Activated CD4-positive, alpha-beta memory T cell treated with anti-CD3 and anti-CD28 coated beads for 36 hours (primary cell): ENCODE results near the gene DRD1. TPM values are rescaled to one million over a fixed set of nuclear protein-coding genes. Genes with fewer than 3 reads are reported as not detected.
A peak's percentile ranks its signal among the peaks of the same experiment; 100 is the strongest.

Source experiments
- CTCF ChIA-PET: fragments of 350-600 bp; sonication (Branson Sonifier 250); formaldehyde crosslinking; loops from one replicate; lab custom pipeline; 2021; ENCODE audit warnings: antibody characterized with exemption, inconsistent platforms; lab: Charles Lee
- POLR2A ChIA-PET: fragments of 350-600 bp; sonication (Branson Sonifier 250); formaldehyde crosslinking; loops from one replicate; lab custom pipeline; 2021; ENCODE audit warnings: antibody characterized with exemption; lab: Charles Lee
- DNase-seq: peaks from one replicate; pipeline ENCODE4 v3.0.0-alpha.2; 2020
- H3K27ac Mint-ChIP-seq: one replicate; pipeline ENCODE4 v1.8.0; 2021; ENCODE audit warnings: mixed read lengths
- H3K27me3 Mint-ChIP-seq: one replicate; pipeline ENCODE4 v1.8.0; 2021; ENCODE audit warnings: mixed read lengths
- H3K36me3 Mint-ChIP-seq: one replicate; pipeline ENCODE4 v1.8.0; 2021; ENCODE audit warnings: mixed read lengths
- H3K4me1 Mint-ChIP-seq: one replicate; pipeline ENCODE4 v1.8.0; 2021; ENCODE audit warnings: low read depth, mixed read lengths
- H3K4me3 Mint-ChIP-seq: one replicate; pipeline ENCODE4 v1.8.0; 2021; ENCODE audit warnings: mild to moderate bottlenecking, mixed read lengths
- H3K9me3 Mint-ChIP-seq: one replicate; pipeline ENCODE4 v1.8.0; 2021; ENCODE audit warnings: mixed read lengths
- intact Hi-C: fragments of 100-400 bp; cut with micrococcal nuclease; formaldehyde crosslinking; loops from one replicate; pipeline ENCODE4 v1.15.1; 2023
- total RNA-seq, 2 experiments: library from RNA; stranded (reverse); gene quantifications; one replicate each; pipeline ENCODE4 v1.2.3, GENCODE V29; 2021

The DRD1 gene
- total RNA-seq, 2 experiments from 2014 or later, result not detected

- Mint-ChIP-seq H3K4me3 (peak overlapping the region; percentile 96), H3K27me3 (no peaks in the 10 kb centered on the region), H3K36me3 (peaks cover 49% of the 10 kb centered on the region), H3K27ac (peak overlapping the region; percentile 96), H3K9me3 (no peaks in the 10 kb centered on the region), H3K4me1 (peaks cover 54% of the 10 kb centered on the region)
- intact Hi-C loops, result no loop called here
- no peak for DNase-seq
- ChIA-PET CTCF (interaction anchor here (0.7 to 6.5 kb wide), 3 partner anchors 13 to 250 kb away, joined by 5 to 66 read pairs (median 9); no protein-coding TSS in a partner anchor), POLR2A (interaction anchor here (0.6 to 2.0 kb wide), 6 partner anchors 28 to 43 kb away, joined by 3 to 10 read pairs (median 4); no protein-coding TSS in a partner anchor)
Measured at GRCh38 chr5:175479125-175479881, 35.3 kb upstream of the DRD1 start.

DNA sequence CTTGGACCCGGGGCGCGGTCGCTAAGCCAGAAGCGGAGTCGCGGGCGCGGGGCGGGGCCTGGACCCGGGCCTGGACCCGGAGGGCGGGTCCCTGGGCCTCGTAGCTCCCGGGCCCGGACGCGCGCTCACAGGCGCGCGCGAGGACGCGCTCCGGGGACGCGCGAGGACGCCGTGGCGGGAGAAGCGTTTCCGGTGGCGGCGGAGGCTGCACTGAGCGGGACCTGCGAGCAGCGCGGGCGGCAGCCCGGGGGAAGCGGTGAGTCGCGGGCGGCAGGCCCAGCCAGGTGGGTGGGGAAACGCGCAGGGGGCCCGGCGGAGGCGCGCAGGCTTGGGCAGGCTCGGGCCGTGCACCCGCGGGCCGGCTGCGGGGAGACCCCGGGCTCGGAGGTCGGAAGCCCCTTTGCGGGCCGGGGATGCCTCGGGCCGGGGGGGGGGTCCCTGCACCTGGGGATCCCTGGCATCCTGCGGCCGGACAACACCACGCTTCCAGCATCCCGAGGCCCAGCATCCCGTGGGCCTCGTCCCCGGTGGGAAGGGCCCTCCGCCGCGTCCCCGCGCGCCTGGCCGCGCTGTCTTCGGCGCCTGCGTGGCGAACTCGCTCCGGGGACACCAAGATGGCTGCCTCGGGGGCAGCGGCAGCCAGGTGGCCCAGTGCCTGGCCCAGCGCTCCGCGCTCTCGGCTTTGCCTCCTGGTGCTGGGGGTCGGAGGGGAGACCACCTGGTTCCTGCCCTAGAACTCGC lies 34.6 kb upstream of the DRD1 start, which contains the start of gene SFXN1:
TSS of gene SFXN1 (plus strand) at position 177 of the 741 bp plus-strand sequence. CDS start 13,544 bp downstream, outside the sequence.
- H3K4me1 Mint-ChIP-seq, result peaks cover 46% of the 10 kb centered on the region
- POLR2A ChIA-PET, result interaction anchor here (0.6 to 0.7 kb wide), 3 partner anchors 14 to 43 kb away, joined by 4 to 11 read pairs (median 5); no protein-coding TSS in a partner anchor
- intact Hi-C loops, result no loop called here
- DNase-seq, result peak; percentile 90
- peak within 1 kb of the TSS; percentile 96 for H3K27ac Mint-ChIP-seq
- CTCF ChIA-PET, result interaction anchor here (1.0 to 6.5 kb wide), 2 partner anchors 13 to 55 kb away, joined by 7 to 66 read pairs; no protein-coding TSS in a partner anchor
- no peaks in the 10 kb centered on the region for H3K27me3 Mint-ChIP-seq
- H3K4me3 Mint-ChIP-seq, result peak within 1 kb of the TSS; percentile 96
- H3K9me3 Mint-ChIP-seq, result no peaks in the 10 kb centered on the region
- peaks cover 43% of the 10 kb centered on the region for H3K36me3 Mint-ChIP-seq

DNA sequence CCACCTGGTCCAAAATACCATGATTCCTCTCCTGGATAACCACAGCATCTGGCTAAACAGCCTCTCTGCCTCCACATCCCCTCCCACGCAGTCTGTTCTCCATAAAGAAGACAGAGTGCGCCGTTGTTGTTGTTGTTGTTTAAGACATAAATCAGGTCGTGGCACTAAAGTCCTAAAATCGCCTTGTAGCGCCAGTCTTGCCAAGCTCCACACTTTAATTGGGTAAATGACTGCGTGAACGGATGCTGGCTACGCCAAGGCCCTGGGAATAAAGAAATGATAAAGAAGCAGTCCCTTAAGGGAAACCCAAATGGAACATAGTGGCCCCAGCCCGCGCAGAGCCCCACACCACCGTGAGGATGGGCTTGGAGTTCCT lies 34.0 kb upstream of the DRD1 start:
- Mint-ChIP-seq H3K27ac (peak overlapping the region; percentile 72), H3K36me3 (peaks cover 37% of the 10 kb centered on the region), H3K4me1 (peaks cover 41% of the 10 kb centered on the region), H3K4me3 (peak overlapping the region; percentile 73), H3K9me3 (no peaks in the 10 kb centered on the region), H3K27me3 (no peaks in the 10 kb centered on the region)
- intact Hi-C loops, result no loop called here
- no peak for DNase-seq
- ChIA-PET CTCF (interaction anchor here (1.0 to 6.5 kb wide), 2 partner anchors 12 to 56 kb away, joined by 7 to 66 read pairs; no protein-coding TSS in a partner anchor), POLR2A (interaction anchor here (0.6 to 0.7 kb wide), 3 partner anchors 13 to 43 kb away, joined by 4 to 11 read pairs (median 5); no protein-coding TSS in a partner anchor)

GRCh38 chr5:175477440-175477839 lies 33.5 kb upstream of the DRD1 start:
- Mint-ChIP-seq H3K9me3 (no peaks in the 10 kb centered on the region), H3K27me3 (no peaks in the 10 kb centered on the region), H3K27ac (no peak overlapping the region), H3K4me1 (peaks cover 36% of the 10 kb centered on the region), H3K36me3 (peaks cover 33% of the 10 kb centered on the region), H3K4me3 (no peak overlapping the region)
- ChIA-PET CTCF (interaction anchor here (6.5 kb wide), 1 partner anchor 12 kb away, joined by 66 read pairs; no protein-coding TSS in a partner anchor), POLR2A (interaction anchor here (0.5 kb wide), 1 partner anchor 50 kb away, joined by 4 read pairs; no protein-coding TSS in a partner anchor)
- DNase-seq, result no peak
- intact Hi-C loops, result no loop called here

- H3K9me3 Mint-ChIP-seq, result no peaks in the 10 kb centered on the region
- no peak for DNase-seq
- intact Hi-C loops, result no loop called here
- no peak overlapping the region for H3K27ac Mint-ChIP-seq
- ChIA-PET CTCF (interaction anchor here (6.5 kb wide), 1 partner anchor 9 kb away, joined by 66 read pairs; no protein-coding TSS in a partner anchor), POLR2A (no interaction called here)
- peaks cover 14% of the 10 kb centered on the region for H3K36me3 Mint-ChIP-seq
- H3K4me1 Mint-ChIP-seq, result peaks cover 24% of the 10 kb centered on the region
- no peaks in the 10 kb centered on the region for H3K27me3 Mint-ChIP-seq
- H3K4me3 Mint-ChIP-seq, result no peak overlapping the region
Measured at GRCh38 chr5:175475248-175475647, 31.3 kb upstream of the DRD1 start.

GRCh38 chr5:175472378-175472777 lies 28.4 kb upstream of the DRD1 start:
- CTCF ChIA-PET, result no interaction called here
- Mint-ChIP-seq H3K4me3 (no peak overlapping the region), H3K9me3 (no peaks in the 10 kb centered on the region), H3K27ac (no peak overlapping the region), H3K4me1 (peaks cover 18% of the 10 kb centered on the region), H3K36me3 (no peaks in the 10 kb centered on the region), H3K27me3 (no peaks in the 10 kb centered on the region)
- POLR2A ChIA-PET, result no interaction called here
- DNase-seq, result no peak
- intact Hi-C loops, result no loop called here

DNA sequence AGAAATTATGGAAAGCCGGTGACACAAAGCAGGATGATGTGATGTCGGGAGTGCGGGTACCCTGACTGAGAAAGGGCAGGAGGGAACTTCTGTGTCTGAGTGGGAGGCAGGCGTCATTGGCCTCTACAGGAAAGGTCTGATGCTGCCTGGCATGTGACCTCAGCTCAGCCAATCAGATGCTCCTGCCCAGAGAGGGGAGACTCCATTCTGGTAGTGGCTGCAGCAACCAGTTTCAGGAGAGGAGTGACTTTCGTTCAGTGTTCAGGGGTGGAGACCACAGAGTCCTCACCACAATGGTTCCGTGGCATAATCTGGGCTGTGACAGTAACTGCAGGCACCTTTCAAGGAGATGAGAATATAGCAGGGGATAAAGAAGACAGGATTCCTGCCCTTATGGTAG lies 27.6 kb upstream of the DRD1 start:
- Mint-ChIP-seq H3K36me3 (no peaks in the 10 kb centered on the region), H3K4me3 (no peak overlapping the region), H3K27ac (peak overlapping the region; percentile 3), H3K9me3 (no peaks in the 10 kb centered on the region), H3K4me1 (peaks cover 18% of the 10 kb centered on the region), H3K27me3 (no peaks in the 10 kb centered on the region)
- intact Hi-C loops, result no loop called here
- ChIA-PET POLR2A (no interaction called here), CTCF (no interaction called here)
- DNase-seq, result peak; percentile 79

GRCh38 chr5:175471196-175471595 lies 27.2 kb upstream of the DRD1 start:
- H3K4me1 Mint-ChIP-seq, result peaks cover 14% of the 10 kb centered on the region
- POLR2A ChIA-PET, result no interaction called here
- H3K27ac Mint-ChIP-seq, result no peak overlapping the region
- no peaks in the 10 kb centered on the region for H3K9me3 Mint-ChIP-seq
- no peak overlapping the region for H3K4me3 Mint-ChIP-seq
- H3K27me3 Mint-ChIP-seq, result no peaks in the 10 kb centered on the region
- intact Hi-C loops, result no loop called here
- CTCF ChIA-PET, result no interaction called here
- no peak for DNase-seq
- no peaks in the 10 kb centered on the region for H3K36me3 Mint-ChIP-seq

GRCh38 chr5:175470781-175471180 lies 26.8 kb upstream of the DRD1 start:
- no peak overlapping the region for H3K4me3 Mint-ChIP-seq
- intact Hi-C loops, result no loop called here
- DNase-seq, result no peak
- ChIA-PET POLR2A (no interaction called here), CTCF (interaction anchor here (0.8 kb wide), 1 partner anchor 63 kb away, joined by 3 read pairs; no protein-coding TSS in a partner anchor)
- no peaks in the 10 kb centered on the region for H3K27me3 Mint-ChIP-seq
- H3K9me3 Mint-ChIP-seq, result no peaks in the 10 kb centered on the region
- peaks cover 11% of the 10 kb centered on the region for H3K4me1 Mint-ChIP-seq
- H3K27ac Mint-ChIP-seq, result no peak overlapping the region
- H3K36me3 Mint-ChIP-seq, result no peaks in the 10 kb centered on the region

DNA sequence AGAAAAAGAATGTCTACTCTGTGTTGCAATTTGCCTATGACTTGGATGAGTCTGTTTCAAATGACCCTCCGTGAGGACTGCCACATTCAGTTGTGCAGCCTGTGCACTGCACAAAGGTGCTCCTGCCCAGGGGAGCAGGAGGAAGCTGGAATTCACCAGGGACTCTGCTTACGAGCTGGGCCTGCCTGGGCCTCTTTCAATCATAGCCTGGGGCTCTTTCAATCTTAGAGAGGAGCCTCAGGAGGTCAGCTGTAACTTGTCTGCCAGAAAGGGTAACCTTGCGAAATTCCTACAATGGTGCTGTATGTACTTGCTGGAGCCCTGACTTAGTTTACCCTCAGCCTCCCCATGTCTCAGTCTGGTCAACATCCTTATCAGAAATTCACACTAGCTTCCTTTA lies 25.9 kb upstream of the DRD1 start:
- H3K36me3 Mint-ChIP-seq, result no peaks in the 10 kb centered on the region
- no peaks in the 10 kb centered on the region for H3K27me3 Mint-ChIP-seq
- no peak overlapping the region for H3K4me3 Mint-ChIP-seq
- no peaks in the 10 kb centered on the region for H3K9me3 Mint-ChIP-seq
- no peak for DNase-seq
- ChIA-PET POLR2A (no interaction called here), CTCF (interaction anchor here (0.8 kb wide), 1 partner anchor 64 kb away, joined by 3 read pairs; no protein-coding TSS in a partner anchor)
- H3K4me1 Mint-ChIP-seq, result peaks cover 15% of the 10 kb centered on the region
- intact Hi-C loops, result loop anchor here (10.0 kb wide), 2 partner anchors 225 to 405 kb away; no protein-coding TSS in a partner anchor
- no peak overlapping the region for H3K27ac Mint-ChIP-seq

DNA sequence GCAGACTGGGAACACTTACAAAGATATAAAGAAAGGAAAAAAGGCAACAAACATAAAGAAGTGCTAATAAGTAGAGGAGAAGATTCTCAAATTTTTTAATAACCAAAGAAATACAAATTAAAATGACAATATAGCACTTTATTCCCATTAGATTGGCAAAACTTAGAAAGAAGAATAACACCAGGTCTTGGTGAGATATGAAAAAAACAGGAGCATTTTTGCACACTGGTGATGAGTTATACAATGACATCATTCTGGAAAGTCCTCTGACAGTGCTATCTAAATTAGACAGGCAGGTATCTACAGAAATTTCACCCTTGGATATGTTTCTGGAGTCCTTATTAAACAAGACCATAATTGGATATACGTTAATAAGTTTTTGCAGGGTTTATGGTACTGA lies 24.9 kb upstream of the DRD1 start:
- CTCF ChIA-PET, result interaction anchor here (1.2 kb wide), 1 partner anchor 65 kb away, joined by 3 read pairs; no protein-coding TSS in a partner anchor

More for the DNA sequence above, 24.9 kb upstream of the DRD1 start:
- intact Hi-C loops, result loop anchor here (10.0 kb wide), 2 partner anchors 224 to 404 kb away; no protein-coding TSS in a partner anchor
- Mint-ChIP-seq H3K9me3 (no peaks in the 10 kb centered on the region), H3K27me3 (no peaks in the 10 kb centered on the region), H3K36me3 (no peaks in the 10 kb centered on the region), H3K4me1 (peaks cover 21% of the 10 kb centered on the region), H3K27ac (no peak overlapping the region), H3K4me3 (no peak overlapping the region)
- DNase-seq, result no peak
- POLR2A ChIA-PET, result no interaction called here
